Measurements from ENCODE around the gene SDF4. TPM values are rescaled to one million over a fixed set of nuclear protein-coding genes. Genes with fewer than 3 reads are reported as not detected.

Gene SDF4
- total and polyA plus RNA-seq, 12 donors = 95.6 to 184 (median 123) TPM

GRCh38 chr1:1217621-1218523, 13.9 kb downstream of the SDF4 start:
- Histone ChIP-seq H3K27me3 (peaks cover 0 to 14% (median 0%) of the 10 kb centered on the region in 7 donors), H3K4me3 (peak overlapping the region in 1 of 10 donors; percentile 15), H3K27ac (peak overlapping the region in 8 of 10 donors; percentile 53 to 87 (median 64)), H3K4me1 (peaks cover 2 to 52% (median 33%) of the 10 kb centered on the region in 9 donors), H3K9me3 (no peaks in the 10 kb centered on the region), H3K36me3 (peaks cover 0 to 76% (median 45%) of the 10 kb centered on the region in 9 donors)
- 90 to 91% methylated on average over 52 of the region's 52 CpGs for WGBS, 2 donors
- no peak for TF ChIP-seq CTCF (IDR thresholded peaks at IDR 0.05)
- no peak for ATAC-seq
- DNase-seq = no peak
- intact Hi-C loops (cut with DNase I) = no loop called here

GRCh38 chr1:1216770-1217620, 14.8 kb downstream of the SDF4 start:
- 82 to 87% methylated on average over 69 to 74 of the region's 74 CpGs for WGBS, 2 donors
- peaks cover 2 to 54% (median 37%) of the 10 kb centered on the region in 9 donors for H3K4me1 ChIP-seq
- ATAC-seq (peak in 3 of 8 donors; percentile 7 to 29 (median 25)), DNase-seq (no peak)
- peaks cover 0 to 68% (median 36%) of the 10 kb centered on the region in 9 donors for H3K36me3 ChIP-seq
- peaks cover 0 to 18% (median 0%) of the 10 kb centered on the region in 7 donors for H3K27me3 ChIP-seq
- H3K4me3 ChIP-seq = peak overlapping the region in 2 of 10 donors; percentile 10 to 13
- no peak for TF ChIP-seq CTCF (IDR thresholded peaks at IDR 0.05)
- H3K9me3 ChIP-seq = no peaks in the 10 kb centered on the region
- intact Hi-C loops (cut with DNase I) = no loop called here
- peak overlapping the region; percentile 52 to 87 (median 76) for H3K27ac ChIP-seq

- TF ChIP-seq CTCF (IDR thresholded peaks at IDR 0.05) = no peak
- H3K27me3 ChIP-seq = peaks cover 0 to 18% (median 0%) of the 10 kb centered on the region in 7 donors
- intact Hi-C loops (cut with DNase I) = no loop called here
- DNase-seq (no peak), ATAC-seq (no peak)
- peaks cover 0 to 58% (median 27%) of the 10 kb centered on the region in 9 donors for H3K36me3 ChIP-seq
- peak overlapping the region in 1 of 10 donors; percentile 13 for H3K4me3 ChIP-seq
- no peaks in the 10 kb centered on the region for H3K9me3 ChIP-seq
- H3K4me1 ChIP-seq = peaks cover 2 to 64% (median 37%) of the 10 kb centered on the region in 9 donors
- H3K27ac ChIP-seq = peak overlapping the region in 9 of 10 donors; percentile 55 to 87 (median 77)
- 85 to 87% methylated on average over 21 of the region's 21 CpGs for WGBS, 2 donors
These were observed 15.8 kb downstream of the SDF4 start for GRCh38 chr1:1215881-1216605.
